HG02943 (cell line): ENCODE data around the gene TRPM1.

Experiments used
- ATAC-seq: cut with Tn5 transposase; IDR thresholded peaks from one replicate; pipeline ENCODE4 v1.9.1; 2021; ENCODE audit warnings: mild to moderate bottlenecking, low read depth, moderate library complexity; ENCODE audit not compliant: unreplicated experiment

TRPM1 gene

DNA sequence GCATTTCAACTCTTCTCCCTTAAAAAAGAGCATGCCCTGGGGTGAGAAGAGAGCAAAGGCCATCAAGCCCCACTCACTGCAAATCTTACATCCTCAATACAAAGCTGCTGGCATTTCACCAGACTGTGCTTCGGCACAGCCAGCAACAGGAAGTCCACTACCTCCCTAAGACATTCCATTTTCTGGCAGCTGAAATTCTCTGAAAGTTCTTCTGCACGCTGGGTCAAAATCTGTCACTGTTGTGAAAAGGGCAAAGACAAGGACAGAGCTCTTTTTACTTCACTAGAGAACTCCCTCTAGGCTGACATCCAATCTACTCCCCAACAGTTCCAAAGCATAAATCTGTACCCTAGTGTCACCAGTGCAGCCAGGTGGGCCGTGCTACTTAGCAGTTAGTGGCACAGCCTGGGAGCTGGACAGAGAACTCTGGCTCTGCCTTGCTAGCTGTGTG, 116.4 kb downstream of the TRPM1 start:
- ATAC-seq, result no peak

GRCh38 chr15:30984542-30984941, 117.0 kb downstream of the TRPM1 start:
- no peak for ATAC-seq

- ATAC-seq, result no peak
Observed at GRCh38 chr15:30984118-30984517, 117.4 kb downstream of the TRPM1 start.

- no peak for ATAC-seq
Observed at GRCh38 chr15:30979457-30979856, 122.1 kb downstream of the TRPM1 start.

DNA sequence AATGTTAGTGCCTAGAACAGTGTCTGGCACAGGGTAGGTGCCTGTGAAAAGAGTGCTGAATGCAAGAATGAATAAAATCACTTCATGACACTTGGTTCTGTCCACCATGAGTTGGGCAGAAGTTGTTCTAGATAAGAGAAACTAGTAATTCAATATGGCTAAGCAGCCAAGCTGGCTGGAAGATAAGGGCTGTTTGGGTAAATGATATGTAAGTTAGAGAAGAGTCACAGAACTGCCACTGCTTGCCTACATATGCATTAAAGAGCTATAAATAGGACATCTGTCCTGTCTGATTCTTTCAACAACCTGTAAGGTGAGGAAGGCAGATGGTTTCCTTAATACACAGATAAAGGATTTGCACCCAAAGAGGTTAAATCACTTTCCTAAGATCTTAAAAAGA, 123.2 kb downstream of the TRPM1 start:
- no peak for ATAC-seq

DNA sequence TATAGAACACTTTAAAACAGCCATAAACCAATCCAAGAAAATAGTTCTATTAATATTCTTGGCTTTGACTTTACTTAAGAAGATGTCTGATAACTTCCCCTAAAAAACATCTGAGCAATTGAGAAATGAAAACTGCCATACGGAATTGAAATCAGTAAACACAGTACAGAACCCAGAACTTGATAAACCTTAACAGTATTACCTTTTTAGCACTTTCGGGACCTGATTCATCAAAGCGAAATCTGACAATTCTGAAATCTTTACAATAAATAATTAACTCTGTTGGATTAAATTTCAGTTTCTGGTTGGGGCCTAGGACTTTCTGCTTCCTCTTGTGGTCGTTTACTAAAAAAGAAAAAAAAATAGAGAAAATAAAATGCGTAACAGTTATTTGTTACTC, 127.4 kb downstream of the TRPM1 start:
- no peak for ATAC-seq

DNA sequence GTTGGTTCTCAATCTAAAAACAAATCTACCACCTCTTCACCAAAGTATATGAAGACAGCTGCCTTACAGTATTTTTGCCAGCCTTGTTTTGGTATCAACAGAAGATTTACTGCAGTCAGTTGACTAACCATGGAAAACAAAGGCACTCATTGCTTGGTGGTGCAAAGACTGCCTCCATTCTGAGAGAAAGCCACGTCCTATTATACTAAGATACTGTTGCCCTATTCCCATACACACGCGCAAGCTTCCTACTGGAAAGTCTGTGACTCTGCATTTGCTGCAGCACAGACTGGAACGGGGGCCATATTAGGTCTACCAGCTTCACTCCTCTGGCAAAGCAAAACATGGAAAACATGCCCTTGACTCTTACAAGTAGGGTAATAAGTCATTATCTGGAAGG, 128.1 kb downstream of the TRPM1 start:
- ATAC-seq, result no peak

DNA sequence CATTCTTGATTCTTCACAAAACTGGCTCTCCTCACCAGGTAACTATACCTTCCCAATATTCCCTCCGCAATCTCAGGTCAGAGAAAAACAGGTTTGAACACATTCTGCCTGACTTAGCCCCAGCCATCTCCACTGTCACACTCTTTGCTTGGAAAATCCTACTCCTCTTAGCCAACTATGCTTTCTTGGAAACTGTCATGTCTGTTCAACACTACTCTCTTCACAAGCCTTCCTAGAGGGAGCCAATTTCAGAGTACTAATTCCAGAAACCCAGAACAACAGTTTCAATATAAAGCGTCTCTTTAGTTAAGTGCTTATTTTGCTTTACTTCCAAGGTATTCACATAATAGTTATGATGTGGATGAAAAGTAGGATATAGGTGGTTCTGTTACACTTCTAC, 131.8 kb downstream of the TRPM1 start:
- ATAC-seq, result no peak

GRCh38 chr15:30963681-30964080, 137.8 kb downstream of the TRPM1 start:
- ATAC-seq, result no peak

DNA sequence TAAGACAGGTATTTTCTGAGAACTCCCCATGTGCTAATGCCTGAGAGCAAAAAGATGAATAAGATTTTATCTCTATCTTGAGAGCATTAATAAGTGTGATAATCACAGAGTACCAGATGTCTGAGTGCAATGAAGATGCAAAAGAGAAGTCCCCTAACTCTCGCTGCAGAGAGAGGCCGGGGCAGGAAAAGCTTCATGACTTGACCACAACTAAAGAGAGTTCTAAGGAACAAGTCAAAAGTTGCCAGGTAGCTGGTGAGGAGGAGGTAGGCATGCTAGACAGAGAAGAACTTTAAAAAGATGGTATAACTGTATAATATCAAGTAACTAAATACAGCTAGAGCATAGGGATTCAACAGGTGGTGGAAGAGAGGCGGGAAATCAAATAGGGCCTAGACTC, 138.9 kb downstream of the TRPM1 start:
- ATAC-seq, result no peak

GRCh38 chr15:30962079-30962478, 139.4 kb downstream of the TRPM1 start:
- ATAC-seq, result no peak

DNA sequence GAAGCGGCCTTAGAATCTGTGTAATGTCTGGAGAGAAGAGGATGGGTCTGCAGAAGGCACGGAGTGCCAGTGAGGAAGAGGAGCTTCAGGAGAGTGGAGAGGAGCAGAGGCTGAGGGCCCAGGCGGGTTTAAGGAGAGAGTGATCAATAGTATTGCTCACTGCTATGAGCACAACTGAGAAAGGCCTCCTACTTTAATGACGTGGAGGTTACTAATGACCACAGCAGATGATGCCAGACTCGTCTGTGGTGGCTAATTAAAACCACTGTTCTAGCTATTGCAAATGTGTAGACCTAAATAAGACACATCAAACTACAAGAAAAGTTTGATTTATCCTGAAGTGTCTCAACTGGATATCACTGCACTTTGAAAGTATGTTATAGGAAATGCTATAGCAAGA, 143.3 kb downstream of the TRPM1 start:
- no peak for ATAC-seq

DNA sequence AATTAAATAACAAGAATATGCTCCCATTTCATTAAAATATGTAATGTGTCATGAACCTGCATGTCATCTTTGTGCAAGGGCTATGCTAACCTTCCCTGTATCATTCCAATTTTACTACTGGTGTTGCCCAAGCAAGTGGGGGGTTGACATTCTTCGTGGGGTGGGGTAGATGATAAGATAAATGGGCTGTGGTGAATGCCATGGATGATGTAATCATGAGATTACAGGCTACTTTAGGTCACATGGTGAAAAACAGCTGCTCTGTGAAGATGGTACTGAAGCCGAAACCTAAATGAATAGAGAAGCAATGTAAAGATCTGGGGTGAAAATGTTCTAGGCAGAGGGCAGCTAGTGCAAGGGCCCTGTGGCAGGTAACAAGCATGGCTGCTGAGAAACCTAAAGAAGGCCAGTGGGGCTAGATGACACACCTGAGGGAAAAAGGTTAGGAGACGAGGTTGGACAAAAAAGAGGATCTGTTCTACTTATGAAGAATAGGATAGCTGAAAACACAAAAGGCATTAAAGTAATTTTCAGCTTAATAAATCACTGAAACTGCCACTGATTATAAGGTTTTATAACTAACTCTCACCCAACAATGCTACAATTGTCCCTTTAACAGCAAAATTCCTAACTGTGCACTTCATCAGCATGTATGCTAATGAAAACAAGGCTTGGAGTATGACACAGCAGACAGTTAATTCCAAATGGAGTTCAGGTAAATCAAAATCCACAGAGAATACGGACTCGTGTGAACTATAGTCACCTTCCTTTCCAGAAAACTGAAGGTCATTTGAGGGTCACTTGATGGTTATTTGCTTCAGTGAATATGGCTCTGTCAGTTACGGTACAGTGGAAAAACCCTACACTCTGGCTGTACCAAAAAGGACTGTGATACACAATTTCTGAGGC, 145.1 kb downstream of the TRPM1 start:
- ATAC-seq, result no peak

GRCh38 chr15:30954674-30955073, 146.9 kb downstream of the TRPM1 start:
- ATAC-seq, result no peak

DNA sequence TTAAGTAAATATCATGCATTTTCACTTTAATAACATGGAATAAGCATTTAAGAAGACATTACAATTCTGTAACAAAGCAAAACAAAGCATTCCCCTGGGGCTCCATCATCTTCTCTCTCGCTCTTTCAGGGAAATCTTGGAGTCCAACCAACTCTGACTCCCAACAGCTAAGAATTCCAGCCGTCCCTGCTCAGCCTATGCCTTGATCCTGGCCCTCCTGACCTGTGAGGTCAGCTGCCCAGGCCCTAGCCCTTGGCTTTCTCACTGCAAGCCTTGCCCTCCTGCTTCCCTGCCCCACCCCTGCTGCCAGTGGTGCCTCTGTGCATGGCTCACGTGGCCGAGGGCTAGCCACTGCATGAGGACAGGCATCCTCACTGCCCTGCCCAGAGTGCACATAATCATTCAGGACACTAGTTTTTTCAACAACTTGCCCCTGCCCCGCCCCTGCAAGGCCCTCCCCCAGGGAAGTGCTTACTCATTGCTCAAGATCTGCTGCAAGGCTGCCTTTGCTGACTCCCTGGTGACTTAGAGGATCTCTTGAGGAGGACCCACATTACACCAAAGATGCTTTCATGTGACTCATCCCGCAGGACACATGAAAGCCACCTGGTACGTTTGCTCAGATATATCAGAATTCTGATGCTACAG, 147.7 kb downstream of the TRPM1 start:
- no peak for ATAC-seq

DNA sequence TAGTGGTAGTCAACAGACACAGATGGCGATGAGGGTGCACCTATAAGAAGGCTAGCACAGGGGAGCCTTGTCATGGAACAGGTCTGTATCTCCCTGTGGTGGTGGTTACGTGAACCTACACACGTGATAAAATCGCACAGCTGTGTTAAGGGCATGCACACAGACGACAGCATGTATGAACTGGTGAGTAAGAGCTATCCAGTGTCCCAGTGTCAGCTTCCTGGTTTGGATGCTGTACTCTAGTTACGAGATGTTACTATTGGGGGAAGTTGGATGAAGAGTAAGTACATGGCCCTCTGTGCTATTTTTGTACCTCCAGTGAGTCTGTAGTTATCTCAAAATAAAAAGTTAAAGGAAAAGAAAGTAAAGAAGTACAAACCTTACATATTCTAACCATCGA, 148.3 kb downstream of the TRPM1 start:
- ATAC-seq, result no peak
